Measurements from ENCODE around the gene RABL3. TPM values are rescaled to one million over a fixed set of nuclear protein-coding genes. Genes with fewer than 3 reads are reported as not detected.

The RABL3 gene
- total RNA-seq, 4 donors from 2014 or later = 9.3 to 14.8 (median 12.6) TPM

- H3K4me1 ChIP-seq = no peaks in the 10 kb centered on the region
- H3K27ac ChIP-seq = no peak overlapping the region
- H3K27me3 ChIP-seq = no peaks in the 10 kb centered on the region
- no peak for DNase-seq (ENCODE audit: low spot score in 2 of 2)
- no peak overlapping the region for H3K4me3 ChIP-seq
- TF ChIP-seq POLR2AphosphoS5 (IDR thresholded peaks at IDR 0.05) = no peak
- no peak for TF ChIP-seq POLR2A (IDR thresholded peaks at IDR 0.05)
- TF ChIP-seq EP300 (IDR thresholded peaks at IDR 0.05) = no peak
- TF ChIP-seq CTCF (IDR thresholded peaks at IDR 0.05) = no peak
- H3K36me3 ChIP-seq = no peaks in the 10 kb centered on the region
- no peaks in the 10 kb centered on the region for H3K9me3 ChIP-seq
Observed at GRCh38 chr3:120664926-120665325, 77.4 kb downstream of the RABL3 start.

GRCh38 chr3:120661945-120662344, 80.4 kb downstream of the RABL3 start:
- Histone ChIP-seq H3K4me3 (no peak overlapping the region), H3K9me3 (no peaks in the 10 kb centered on the region), H3K27ac (no peak overlapping the region), H3K36me3 (no peaks in the 10 kb centered on the region), H3K4me1 (no peaks in the 10 kb centered on the region), H3K27me3 (no peaks in the 10 kb centered on the region)
- no peak for DNase-seq (ENCODE audit: low spot score in 2 of 2)
- 25% methylated on average over 5 of the region's 5 CpGs for WGBS
- TF ChIP-seq POLR2A (IDR thresholded peaks at IDR 0.05) = no peak
- no peak for TF ChIP-seq EP300 (IDR thresholded peaks at IDR 0.05)
- no peak for TF ChIP-seq CTCF (IDR thresholded peaks at IDR 0.05)

- no peaks in the 10 kb centered on the region for H3K27me3 ChIP-seq
Observed at GRCh38 chr3:120661106-120661905, 81.0 kb downstream of the RABL3 start.

GRCh38 chr3:120659834-120660233, 82.5 kb downstream of the RABL3 start:
- DNase-seq (ENCODE audit: low spot score in 2 of 2) = no peak
- Histone ChIP-seq H3K27me3 (no peaks in the 10 kb centered on the region), H3K4me3 (no peak overlapping the region), H3K4me1 (no peaks in the 10 kb centered on the region), H3K9me3 (no peaks in the 10 kb centered on the region), H3K36me3 (no peaks in the 10 kb centered on the region), H3K27ac (no peak overlapping the region)
- TF ChIP-seq POLR2AphosphoS5 (IDR thresholded peaks at IDR 0.05) = no peak
- TF ChIP-seq POLR2A (IDR thresholded peaks at IDR 0.05) = no peak
- no peak for TF ChIP-seq CTCF (IDR thresholded peaks at IDR 0.05)
- no peak for TF ChIP-seq EP300 (IDR thresholded peaks at IDR 0.05)
- WGBS = 86% methylated on average over 2 of the region's 2 CpGs

More at GRCh38 chr3:120661106-120661905, 81.0 kb downstream of the RABL3 start:
- Histone ChIP-seq H3K27ac (no peak overlapping the region), H3K4me3 (no peak overlapping the region), H3K36me3 (no peaks in the 10 kb centered on the region), H3K4me1 (no peaks in the 10 kb centered on the region), H3K9me3 (no peaks in the 10 kb centered on the region)
- DNase-seq (ENCODE audit: low spot score in 2 of 2) = no peak
- 19% methylated on average over 2 of the region's 2 CpGs for WGBS
- TF ChIP-seq POLR2A (IDR thresholded peaks at IDR 0.05) (no peak), CTCF (IDR thresholded peaks at IDR 0.05) (no peak), POLR2AphosphoS5 (IDR thresholded peaks at IDR 0.05) (no peak), EP300 (IDR thresholded peaks at IDR 0.05) (no peak)

- Histone ChIP-seq H3K4me3 (no peak overlapping the region), H3K27ac (no peak overlapping the region), H3K9me3 (no peaks in the 10 kb centered on the region), H3K27me3 (no peaks in the 10 kb centered on the region), H3K4me1 (no peaks in the 10 kb centered on the region), H3K36me3 (no peaks in the 10 kb centered on the region)
- TF ChIP-seq POLR2A (IDR thresholded peaks at IDR 0.05) (no peak), EP300 (IDR thresholded peaks at IDR 0.05) (no peak), CTCF (IDR thresholded peaks at IDR 0.05) (no peak), POLR2AphosphoS5 (IDR thresholded peaks at IDR 0.05) (no peak)
- WGBS = 92% methylated on average over 1 of the region's 1 CpG
- no peak for DNase-seq (ENCODE audit: low spot score in 2 of 2)
Observed at GRCh38 chr3:120659285-120659684, 83.0 kb downstream of the RABL3 start.
